Heart left ventricle (tissue), 13 donors: Measurements from ENCODE around the gene CFAP206.

Experiments
- POLR2A ChIP-seq, 2 donors: fragments of 450-650 bp; IDR thresholded peaks; one replicate each; pipeline ENCODE4 v1.6.1; 2017; ENCODE audit warnings: antibody characterized with exemption in 2 of 2, mild to moderate bottlenecking in 2 of 2, moderate library complexity in 2 of 2
- TF ChIP-seq, protein P1 (sequence below), 12 donors: fragments of 200-600 bp; sonication (generic) in 4 of 12; IDR thresholded peaks; one replicate each; pipeline versions ENCODE4 v1.5.0 to v1.8.0; 2018 to 2022; ENCODE audit warnings: antibody characterized with exemption in 12 of 12, mild to moderate bottlenecking in 5 of 12
- donor health status: ischemic (EF 13 %, LVEDD 7.1; RV severe dilation, severe dysfunction).
- donor health status: DM: no; HTN: yes; CAD: no.
- donor health status: DM: no; HTN: no; CAD: no.
- donor health status: ischemic (EF 25% LVEDD 6.9; RV normal size, moderate dysfunction).
- donor health status: ischemic (EF 25% LVEDD 5.7; RV mildly dilated, moderate dysfunction).
- donor health status: ischemic (EF 35%, LVEDD 5.7; RV mildly dilated, moderate dysfunction).
- donor health status: nonischemic (EF 11% LVEDD 7.7; RV severe dilation, severe dysfunction).
- donor health status: DM: yes; HTN: yes; CAD: no.
- donor health status: PGD.
- donor health status: ischemic (EF 29% LVEDD 5.4; RV normal size, mild dysfunction).
- donor health status: nonischemic (EF 23%, LVEDD 6.1; RV moderate dilation, normal function).

DNA sequence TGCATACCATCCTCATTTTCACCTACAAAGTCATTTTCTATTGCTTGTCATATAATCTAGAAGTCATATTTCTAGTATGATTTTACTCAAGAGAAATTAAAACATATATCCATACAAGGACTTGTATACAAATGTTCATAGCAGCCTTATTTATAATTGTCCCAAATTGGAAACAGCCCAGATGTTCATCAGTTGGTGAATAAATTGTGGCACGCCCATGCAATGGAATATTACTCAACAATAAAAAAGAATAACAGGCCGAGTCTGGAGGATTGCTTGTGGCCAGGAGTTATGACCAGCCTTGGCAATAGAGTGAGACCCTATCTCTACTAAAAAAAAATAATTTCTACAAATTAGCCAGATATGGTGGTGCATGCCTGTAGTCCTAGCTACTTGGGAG lies 34.4 kb upstream of the CFAP206 start:
- TF ChIP-seq, protein P1, sequence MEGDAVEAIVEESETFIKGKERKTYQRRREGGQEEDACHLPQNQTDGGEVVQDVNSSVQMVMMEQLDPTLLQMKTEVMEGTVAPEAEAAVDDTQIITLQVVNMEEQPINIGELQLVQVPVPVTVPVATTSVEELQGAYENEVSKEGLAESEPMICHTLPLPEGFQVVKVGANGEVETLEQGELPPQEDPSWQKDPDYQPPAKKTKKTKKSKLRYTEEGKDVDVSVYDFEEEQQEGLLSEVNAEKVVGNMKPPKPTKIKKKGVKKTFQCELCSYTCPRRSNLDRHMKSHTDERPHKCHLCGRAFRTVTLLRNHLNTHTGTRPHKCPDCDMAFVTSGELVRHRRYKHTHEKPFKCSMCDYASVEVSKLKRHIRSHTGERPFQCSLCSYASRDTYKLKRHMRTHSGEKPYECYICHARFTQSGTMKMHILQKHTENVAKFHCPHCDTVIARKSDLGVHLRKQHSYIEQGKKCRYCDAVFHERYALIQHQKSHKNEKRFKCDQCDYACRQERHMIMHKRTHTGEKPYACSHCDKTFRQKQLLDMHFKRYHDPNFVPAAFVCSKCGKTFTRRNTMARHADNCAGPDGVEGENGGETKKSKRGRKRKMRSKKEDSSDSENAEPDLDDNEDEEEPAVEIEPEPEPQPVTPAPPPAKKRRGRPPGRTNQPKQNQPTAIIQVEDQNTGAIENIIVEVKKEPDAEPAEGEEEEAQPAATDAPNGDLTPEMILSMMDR (IDR thresholded peaks at IDR 0.05) = no peak
- TF ChIP-seq POLR2A (IDR thresholded peaks at IDR 0.05) = no peak
